ENCODE data around the gene OR4E2. TPM values are rescaled to one million over a fixed set of nuclear protein-coding genes. Genes with fewer than 3 reads are reported as not detected.
"Not testable (repeated sequence)": the region's sequence is repeated elsewhere in the genome, so short reads cannot be mapped to it uniquely, and the experiment has no call there.

OR4E2 gene
- polyA plus RNA-seq, 3 donors: not detected

GRCh38 chr14:21694425-21694824, 40.8 kb downstream of the OR4E2 start:
- no peaks in the 10 kb centered on the region for H3K79me2 ChIP-seq (ENCODE audit: insufficient read depth, low read length)
- Mint-ChIP-seq H3K27ac (no peak overlapping the region), H3K4me1 (no peaks in the 10 kb centered on the region)

GRCh38 chr14:21697662-21698061, 44.0 kb downstream of the OR4E2 start:
- 100% methylated on average over 4 of the region's 33 CpGs for WGBS (ENCODE audit: insufficient coverage)
- H2AFZ ChIP-seq (ENCODE audit: insufficient read depth, low read depth, low read length, poor library complexity, severe bottlenecking); H3K4me2 ChIP-seq (replicated peaks; ENCODE audit: extremely low read depth, low read length, poor library complexity, severe bottlenecking); H3K27ac ChIP-seq (ENCODE audit: low read depth in 1 of 2, low read length in 2 of 2); H3K36me3 Mint-ChIP-seq; DNase-seq; H3K27ac Mint-ChIP-seq; H3K4me3 Mint-ChIP-seq; H3K27me3 ChIP-seq (ENCODE audit: control insufficient read depth in 2 of 2, insufficient read depth in 2 of 2, low read length in 2 of 2); H3K36me3 ChIP-seq (replicated peaks in 1 of 2; ENCODE audit: control insufficient read depth in 1 of 2, insufficient read depth in 2 of 2, low read length in 2 of 2); H3K79me2 ChIP-seq (ENCODE audit: insufficient read depth, low read length); H4K20me1 ChIP-seq (ENCODE audit: insufficient read depth, low read length); intact Hi-C loops (cut with micrococcal nuclease); H3K4me3 ChIP-seq (replicated peaks in 1 of 3; ENCODE audit: low read depth in 2 of 3, low read length in 3 of 3); H3K9me3 ChIP-seq (replicated peaks in 1 of 2; ENCODE audit: control insufficient read depth in 1 of 2, insufficient read depth in 1 of 2, low read length in 2 of 2); H3K4me1 Mint-ChIP-seq; H3K4me1 ChIP-seq (ENCODE audit: control insufficient read depth in 1 of 2, insufficient read depth in 2 of 2, low read length in 2 of 2); H3K9ac ChIP-seq (ENCODE audit: insufficient read depth, low read length, poor library complexity, severe bottlenecking): not testable (repeated sequence)
- Mint-ChIP-seq H3K27me3 (ENCODE audit: low read depth in 3 of 3) (peaks cover 3 to 13% (median 5%) of the 10 kb centered on the region in 3 donors), H3K9me3 (peaks cover 0 to 11% (median 3%) of the 10 kb centered on the region in 7 donors)

More at GRCh38 chr14:21694425-21694824, 40.8 kb downstream of the OR4E2 start:
- Histone ChIP-seq H4K20me1 (ENCODE audit: insufficient read depth, low read length) (no peaks in the 10 kb centered on the region), H3K9me3 (replicated peaks in 1 of 2; ENCODE audit: control insufficient read depth in 1 of 2, insufficient read depth in 1 of 2, low read length in 2 of 2) (no peaks in the 10 kb centered on the region), H3K4me2 (replicated peaks; ENCODE audit: extremely low read depth, low read length, poor library complexity, severe bottlenecking) (no peak overlapping the region), H3K9ac (ENCODE audit: insufficient read depth, low read length, poor library complexity, severe bottlenecking) (no peak overlapping the region), H3K36me3 (replicated peaks in 1 of 2; ENCODE audit: control insufficient read depth in 1 of 2, insufficient read depth in 2 of 2, low read length in 2 of 2) (no peaks in the 10 kb centered on the region), H3K4me1 (ENCODE audit: control insufficient read depth in 1 of 2, insufficient read depth in 2 of 2, low read length in 2 of 2) (no peaks in the 10 kb centered on the region), H3K27me3 (ENCODE audit: control insufficient read depth in 2 of 2, insufficient read depth in 2 of 2, low read length in 2 of 2) (peaks cover 0 to 2% of the 10 kb centered on the region in 2 donors), H3K4me3 (replicated peaks in 1 of 3; ENCODE audit: low read depth in 2 of 3, low read length in 3 of 3) (no peak overlapping the region), H3K27ac (ENCODE audit: low read depth in 1 of 2, low read length in 2 of 2) (no peak overlapping the region), H2AFZ (ENCODE audit: insufficient read depth, low read depth, low read length, poor library complexity, severe bottlenecking) (no peak overlapping the region)
- Mint-ChIP-seq H3K27me3 (ENCODE audit: low read depth in 3 of 3) (peaks cover 3 to 8% (median 5%) of the 10 kb centered on the region in 3 donors), H3K4me3 (no peak overlapping the region), H3K9me3 (peaks cover 0 to 11% (median 6%) of the 10 kb centered on the region in 7 donors), H3K36me3 (no peaks in the 10 kb centered on the region)
- intact Hi-C loops (cut with micrococcal nuclease): no loop called here
- no peak for DNase-seq
- no peak for TF ChIP-seq CTCF (IDR thresholded peaks at IDR 0.05)

- H3K36me3 Mint-ChIP-seq; H3K4me3 ChIP-seq (replicated peaks in 1 of 3; ENCODE audit: low read depth in 2 of 3, low read length in 3 of 3); H3K36me3 ChIP-seq (replicated peaks in 1 of 2; ENCODE audit: control insufficient read depth in 1 of 2, insufficient read depth in 2 of 2, low read length in 2 of 2); H2AFZ ChIP-seq (ENCODE audit: insufficient read depth, low read depth, low read length, poor library complexity, severe bottlenecking); H3K27me3 ChIP-seq (ENCODE audit: control insufficient read depth in 2 of 2, insufficient read depth in 2 of 2, low read length in 2 of 2); H3K4me1 Mint-ChIP-seq; H3K4me2 ChIP-seq (replicated peaks; ENCODE audit: extremely low read depth, low read length, poor library complexity, severe bottlenecking); H3K27ac Mint-ChIP-seq; H3K79me2 ChIP-seq (ENCODE audit: insufficient read depth, low read length); H4K20me1 ChIP-seq (ENCODE audit: insufficient read depth, low read length); intact Hi-C loops (cut with micrococcal nuclease); H3K4me1 ChIP-seq (ENCODE audit: control insufficient read depth in 1 of 2, insufficient read depth in 2 of 2, low read length in 2 of 2); H3K9ac ChIP-seq (ENCODE audit: insufficient read depth, low read length, poor library complexity, severe bottlenecking); H3K9me3 ChIP-seq (replicated peaks in 1 of 2; ENCODE audit: control insufficient read depth in 1 of 2, insufficient read depth in 1 of 2, low read length in 2 of 2); DNase-seq; H3K27ac ChIP-seq (ENCODE audit: low read depth in 1 of 2, low read length in 2 of 2); H3K4me3 Mint-ChIP-seq: not testable (repeated sequence)
- no CpG with 5 or more reads among the region's 3 CpGs for WGBS (ENCODE audit: insufficient coverage)
- H3K9me3 Mint-ChIP-seq: peaks cover 0 to 11% (median 3%) of the 10 kb centered on the region in 7 donors
- H3K27me3 Mint-ChIP-seq (ENCODE audit: low read depth in 3 of 3): peaks cover 3 to 13% (median 4%) of the 10 kb centered on the region in 3 donors
These were observed 44.9 kb downstream of the OR4E2 start for GRCh38 chr14:21698538-21698937.

All from CD14-positive monocyte (primary cell).